Esophagus squamous epithelium (tissue), 4 donors: ENCODE results near the gene DERL3.

Experiments used
- POLR2A ChIP-seq, 4 donors: fragments of 450-650 bp; IDR thresholded peaks; one replicate each; pipeline ENCODE4 v1.6.1; 2017; ENCODE audit warnings: antibody characterized with exemption in 4 of 4, mild to moderate bottlenecking in 4 of 4, moderate library complexity in 3 of 4
- TF ChIP-seq, protein P1 (sequence below), 6 experiments: fragments of 450-650 bp in 4 of 6; fragments of 200-600 bp in 2 of 6; sonication (generic) in 2 of 6; IDR thresholded peaks; one replicate each; pipeline ENCODE4 v1.5.1; 2016 to 2019; ENCODE audit warnings: antibody characterized with exemption in 6 of 6, mild to moderate bottlenecking in 4 of 6, moderate library complexity in 4 of 6

DNA sequence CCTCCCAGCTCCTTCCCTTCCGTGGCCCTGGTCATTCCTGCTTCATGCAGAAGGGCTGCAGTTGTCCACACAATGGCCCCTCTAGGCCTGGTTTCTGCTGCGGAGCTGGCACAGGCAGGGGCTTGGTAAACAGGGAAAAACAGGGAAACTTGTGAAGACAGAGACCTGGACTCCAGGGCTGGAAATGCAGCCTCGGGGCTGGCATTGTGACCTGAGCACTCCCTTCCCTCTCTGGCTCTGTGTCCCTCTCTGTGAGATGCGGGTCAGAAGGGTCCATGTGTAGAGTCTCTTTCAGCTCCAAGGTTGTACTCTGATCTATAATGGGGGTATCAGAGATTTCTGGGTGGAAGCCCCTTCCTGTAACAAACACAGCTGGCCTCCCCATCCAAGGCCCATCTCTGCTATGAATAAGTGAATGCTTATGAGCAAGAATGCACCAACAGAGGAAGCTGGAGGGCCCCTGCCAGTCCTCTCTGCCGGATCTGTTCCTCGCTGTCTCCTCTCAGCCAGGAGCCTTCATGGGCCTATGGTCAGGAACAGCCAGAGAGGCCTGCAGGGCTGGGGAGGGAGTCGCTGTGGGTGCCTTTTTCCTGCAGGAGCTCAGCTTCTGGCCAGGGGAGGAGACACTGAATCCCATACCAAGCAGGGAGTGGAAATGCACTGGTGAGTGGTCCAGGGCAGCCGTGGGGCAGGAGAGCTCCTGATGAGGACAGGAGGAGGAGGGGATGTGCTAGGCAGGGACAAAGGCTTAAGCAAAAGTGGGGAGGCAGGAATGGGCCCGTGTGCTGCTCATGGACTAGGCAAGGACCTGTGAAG lies 6.7 kb upstream of the DERL3 start:
- TF ChIP-seq, protein P1, sequence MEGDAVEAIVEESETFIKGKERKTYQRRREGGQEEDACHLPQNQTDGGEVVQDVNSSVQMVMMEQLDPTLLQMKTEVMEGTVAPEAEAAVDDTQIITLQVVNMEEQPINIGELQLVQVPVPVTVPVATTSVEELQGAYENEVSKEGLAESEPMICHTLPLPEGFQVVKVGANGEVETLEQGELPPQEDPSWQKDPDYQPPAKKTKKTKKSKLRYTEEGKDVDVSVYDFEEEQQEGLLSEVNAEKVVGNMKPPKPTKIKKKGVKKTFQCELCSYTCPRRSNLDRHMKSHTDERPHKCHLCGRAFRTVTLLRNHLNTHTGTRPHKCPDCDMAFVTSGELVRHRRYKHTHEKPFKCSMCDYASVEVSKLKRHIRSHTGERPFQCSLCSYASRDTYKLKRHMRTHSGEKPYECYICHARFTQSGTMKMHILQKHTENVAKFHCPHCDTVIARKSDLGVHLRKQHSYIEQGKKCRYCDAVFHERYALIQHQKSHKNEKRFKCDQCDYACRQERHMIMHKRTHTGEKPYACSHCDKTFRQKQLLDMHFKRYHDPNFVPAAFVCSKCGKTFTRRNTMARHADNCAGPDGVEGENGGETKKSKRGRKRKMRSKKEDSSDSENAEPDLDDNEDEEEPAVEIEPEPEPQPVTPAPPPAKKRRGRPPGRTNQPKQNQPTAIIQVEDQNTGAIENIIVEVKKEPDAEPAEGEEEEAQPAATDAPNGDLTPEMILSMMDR (IDR thresholded peaks at IDR 0.05): no peak
- TF ChIP-seq POLR2A (IDR thresholded peaks at IDR 0.05): no peak
